Tibial artery (tissue), 4 donors: ENCODE data around the gene ALDH16A1.

Experiments used
- DNase-seq, 2 donors: peaks; one replicate each; pipeline ENCODE4 v3.0.0-alpha.2; 2019
- H3K27ac ChIP-seq, 2 donors: fragments of 200-600 bp; sonication (generic) in 1 of 2; 1 replicate in 1 of 2; 2 replicates in 1 of 2; pipeline ENCODE4 v1.5.1; 2018 to 2019; ENCODE audit warnings: mild to moderate bottlenecking in 1 of 2
- H3K27me3 ChIP-seq, 2 donors: fragments of 200-600 bp; sonication (generic) in 1 of 2; one replicate each; pipeline versions ENCODE4 v1.5.1 to v1.6.0; 2016 to 2019
- H3K36me3 ChIP-seq, 3 donors: fragments of 200-600 bp; sonication (generic) in 2 of 3; one replicate each; pipeline ENCODE4 v1.5.1; 2016 to 2019; ENCODE audit warnings: mild to moderate bottlenecking in 2 of 3
- H3K4me1 ChIP-seq, 4 donors: fragments of 200-600 bp; sonication (generic) in 2 of 4; 1 replicate in 3 of 4; 2 replicates in 1 of 4; pipeline ENCODE4 v1.5.1; 2016 to 2019
- H3K4me3 ChIP-seq, 2 donors: fragments of 200-600 bp; sonication (generic) in 1 of 2; 1 replicate in 1 of 2; 2 replicates in 1 of 2; pipeline ENCODE4 v1.5.1; 2018 to 2019; ENCODE audit warnings: mild to moderate bottlenecking in 2 of 2
- H3K9me3 ChIP-seq, 3 donors: fragments of 200-600 bp; sonication (generic) in 1 of 3; one replicate each; pipeline ENCODE4 v1.5.1; 2016 to 2019
- CTCF ChIP-seq, 2 experiments: fragments of 200-600 bp in 1 of 2; fragments of 450-650 bp in 1 of 2; IDR thresholded peaks; one replicate each; pipeline ENCODE4 v1.5.1; 2017 to 2019; ENCODE audit warnings: antibody characterized with exemption in 2 of 2, mild to moderate bottlenecking in 1 of 2, moderate library complexity in 1 of 2
- intact Hi-C: fragments of 100-400 bp; cut with DNase I; formaldehyde crosslinking; loops from one replicate; pipeline ENCODE4 v1.15.0; 2023; ENCODE audit warnings: low total_unique reads

Gene ALDH16A1

GRCh38 chr19:49448432-49448786 lies 4.6 kb upstream of the ALDH16A1 start:
- Histone ChIP-seq H3K9me3 (no peaks in the 10 kb centered on the region), H3K27me3 (no peaks in the 10 kb centered on the region), H3K4me3 (no peak overlapping the region), H3K4me1 (peaks cover 0 to 12% (median 4%) of the 10 kb centered on the region in 4 donors), H3K36me3 (peaks cover 7 to 37% (median 17%) of the 10 kb centered on the region in 3 donors), H3K27ac (no peak overlapping the region)
- no peak for TF ChIP-seq CTCF (IDR thresholded peaks at IDR 0.05)
- intact Hi-C loops: loop anchor here (10.0 kb wide), 1 partner anchor 184 kb away; no protein-coding TSS in a partner anchor
- no peak for DNase-seq

- Histone ChIP-seq H3K4me1 (peaks cover 0 to 21% (median 12%) of the 10 kb centered on the region in 4 donors), H3K4me3 (peak overlapping the region in 1 of 2 donors; percentile 62), H3K36me3 (peaks cover 7 to 37% (median 17%) of the 10 kb centered on the region in 3 donors), H3K27me3 (no peaks in the 10 kb centered on the region), H3K9me3 (no peaks in the 10 kb centered on the region), H3K27ac (no peak overlapping the region)
- no peak for TF ChIP-seq CTCF (IDR thresholded peaks at IDR 0.05)
- intact Hi-C loops: no loop called here
- DNase-seq: no peak
Observed at GRCh38 chr19:49450405-49450804, 2.6 kb upstream of the ALDH16A1 start.

- Histone ChIP-seq H3K4me3 (peak within 1 kb of the TSS; percentile 62 to 85), H3K9me3 (no peaks in the 10 kb centered on the region), H3K27ac (peak within 1 kb of the TSS; percentile 94 to 100), H3K27me3 (no peaks in the 10 kb centered on the region), H3K4me1 (peaks cover 0 to 21% (median 12%) of the 10 kb centered on the region in 4 donors), H3K36me3 (peaks cover 7 to 31% (median 15%) of the 10 kb centered on the region in 3 donors)
- TF ChIP-seq CTCF (IDR thresholded peaks at IDR 0.05): peak in 1 of 2 experiments; percentile 18
- peak; percentile 99 for DNase-seq
- intact Hi-C loops: no loop called here
Observed at GRCh38 chr19:49451430-49452181, 1.4 kb upstream of the ALDH16A1 start, which contains the start of gene PIH1D1. TSS of gene PIH1D1 (minus strand) at chr19:49451814. CDS start at chr19:49451574, 240 bp downstream.

GRCh38 chr19:49453757-49454240 lies 774 bp downstream of the ALDH16A1 start:
- peak overlapping the region; percentile 62 to 85 for H3K4me3 ChIP-seq
- TF ChIP-seq CTCF (IDR thresholded peaks at IDR 0.05): no peak
- intact Hi-C loops: no loop called here

GRCh38 chr19:49455773-49456172 lies 2.7 kb downstream of the ALDH16A1 start:
- Histone ChIP-seq H3K36me3 (peaks cover 9 to 14% (median 14%) of the 10 kb centered on the region in 3 donors), H3K4me1 (peaks cover 0 to 15% (median 8%) of the 10 kb centered on the region in 4 donors), H3K4me3 (no peak overlapping the region), H3K27ac (no peak overlapping the region), H3K27me3 (no peaks in the 10 kb centered on the region), H3K9me3 (no peaks in the 10 kb centered on the region)
- intact Hi-C loops: no loop called here
- DNase-seq: no peak
- no peak for TF ChIP-seq CTCF (IDR thresholded peaks at IDR 0.05)

More at GRCh38 chr19:49453757-49454240, 774 bp downstream of the ALDH16A1 start:
- H3K4me1 ChIP-seq: peaks cover 0 to 21% (median 12%) of the 10 kb centered on the region in 4 donors
- peaks cover 6 to 11% (median 7%) of the 10 kb centered on the region in 3 donors for H3K36me3 ChIP-seq
- peak overlapping the region; percentile 94 to 100 for H3K27ac ChIP-seq
- no peaks in the 10 kb centered on the region for H3K9me3 ChIP-seq
- no peak for DNase-seq
- H3K27me3 ChIP-seq: no peaks in the 10 kb centered on the region
